Stimulated activated CD8-positive, alpha-beta memory T cell treated with anti-CD3 and anti-CD28 coated beads, Interleukin-4, amount 100 ng/mL, for 24 hours (primary cell): ENCODE measurements around the gene AUH.
A peak's percentile ranks its signal among the peaks of the same experiment; 100 is the strongest.
"Not testable (repeated sequence)": the region's sequence is repeated elsewhere in the genome, so short reads cannot be mapped to it uniquely, and the experiment has no call there.

Source experiments
- DNase-seq: peaks from one replicate; pipeline ENCODE4 v3.0.0-alpha.2; 2020; ENCODE audit warnings: low read depth

AUH gene

GRCh38 chr9:91207729-91208418 is 153.8 kb downstream of the AUH start:
- DNase-seq: no peak

GRCh38 chr9:91207397-91207728 is 154.4 kb downstream of the AUH start:
- no peak for DNase-seq

DNA sequence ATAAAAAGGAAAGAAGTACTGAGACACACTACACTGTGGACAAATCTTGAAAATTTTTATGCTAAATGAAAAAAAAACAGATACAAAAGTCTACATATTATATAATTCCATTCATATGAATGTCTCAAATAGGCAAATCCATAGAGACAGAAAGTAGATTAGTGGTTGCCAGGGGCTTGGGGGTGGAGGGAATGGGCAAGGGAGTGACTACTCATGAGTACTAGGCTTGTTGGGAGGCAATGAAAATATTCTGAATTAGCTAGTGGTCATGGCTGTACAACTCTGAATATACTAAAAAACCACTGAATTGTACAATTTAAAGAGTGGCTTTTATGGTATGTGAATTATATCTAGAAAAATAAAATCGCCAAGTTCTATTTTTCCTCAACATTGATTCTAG is 154.9 kb downstream of the AUH start:
- no peak for DNase-seq

GRCh38 chr9:91202736-91203283 is 158.9 kb downstream of the AUH start:
- DNase-seq: no peak

DNA sequence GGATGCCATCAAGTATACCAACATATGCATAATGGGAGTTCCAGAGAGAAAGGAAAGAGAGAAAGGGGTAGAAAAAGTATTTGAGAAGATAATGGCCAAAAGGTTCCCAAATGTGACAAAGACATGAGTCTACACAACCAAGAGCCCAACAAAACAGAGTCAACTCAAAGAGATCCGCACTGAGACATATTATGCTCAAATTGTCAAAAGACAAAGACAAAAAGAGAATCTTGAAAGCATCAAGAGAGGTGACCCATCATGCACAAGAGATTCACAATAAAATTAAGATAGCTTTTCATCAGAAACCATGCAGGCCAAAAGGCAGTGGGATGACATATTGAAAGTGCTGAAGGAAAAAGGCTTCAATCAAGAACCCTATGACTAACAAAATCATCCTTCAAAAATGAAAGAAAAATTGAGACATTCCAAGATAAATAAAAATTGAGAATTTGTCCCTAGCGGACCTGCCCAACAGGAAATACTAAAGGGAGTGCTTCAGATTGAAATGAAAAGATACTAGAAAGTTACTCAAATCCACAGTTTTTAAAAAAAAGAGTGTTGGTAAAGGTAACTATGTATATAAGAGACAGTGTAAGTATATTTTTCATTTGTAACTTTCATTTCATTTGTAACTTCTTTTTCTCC is 160.9 kb downstream of the AUH start:
- no peak for DNase-seq

- no peak for DNase-seq
These were observed 161.8 kb downstream of the AUH start for GRCh38 chr9:91199739-91200497.

DNA sequence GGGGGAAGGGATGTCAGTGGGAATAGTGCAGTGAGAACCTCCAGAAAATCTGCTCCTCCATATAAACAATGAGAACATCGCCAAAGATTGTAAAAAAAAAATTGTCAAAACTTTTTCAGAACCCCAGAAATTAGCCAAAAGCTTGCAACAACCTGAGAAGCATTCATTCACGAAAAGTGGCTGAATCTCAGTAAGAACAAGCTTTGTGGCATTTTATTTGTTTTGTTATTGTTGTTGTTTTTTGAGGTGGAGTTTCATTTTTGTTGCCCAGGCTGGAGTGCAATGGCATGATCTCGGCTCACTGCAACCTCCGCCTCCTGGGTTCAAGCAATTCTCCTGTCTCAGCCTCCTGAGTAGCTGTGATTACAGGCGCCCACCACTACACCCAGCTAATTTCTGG is 162.8 kb downstream of the AUH start:
- DNase-seq: not testable (repeated sequence)

- DNase-seq: no peak
These were observed 163.3 kb downstream of the AUH start for GRCh38 chr9:91198405-91198804.

DNA sequence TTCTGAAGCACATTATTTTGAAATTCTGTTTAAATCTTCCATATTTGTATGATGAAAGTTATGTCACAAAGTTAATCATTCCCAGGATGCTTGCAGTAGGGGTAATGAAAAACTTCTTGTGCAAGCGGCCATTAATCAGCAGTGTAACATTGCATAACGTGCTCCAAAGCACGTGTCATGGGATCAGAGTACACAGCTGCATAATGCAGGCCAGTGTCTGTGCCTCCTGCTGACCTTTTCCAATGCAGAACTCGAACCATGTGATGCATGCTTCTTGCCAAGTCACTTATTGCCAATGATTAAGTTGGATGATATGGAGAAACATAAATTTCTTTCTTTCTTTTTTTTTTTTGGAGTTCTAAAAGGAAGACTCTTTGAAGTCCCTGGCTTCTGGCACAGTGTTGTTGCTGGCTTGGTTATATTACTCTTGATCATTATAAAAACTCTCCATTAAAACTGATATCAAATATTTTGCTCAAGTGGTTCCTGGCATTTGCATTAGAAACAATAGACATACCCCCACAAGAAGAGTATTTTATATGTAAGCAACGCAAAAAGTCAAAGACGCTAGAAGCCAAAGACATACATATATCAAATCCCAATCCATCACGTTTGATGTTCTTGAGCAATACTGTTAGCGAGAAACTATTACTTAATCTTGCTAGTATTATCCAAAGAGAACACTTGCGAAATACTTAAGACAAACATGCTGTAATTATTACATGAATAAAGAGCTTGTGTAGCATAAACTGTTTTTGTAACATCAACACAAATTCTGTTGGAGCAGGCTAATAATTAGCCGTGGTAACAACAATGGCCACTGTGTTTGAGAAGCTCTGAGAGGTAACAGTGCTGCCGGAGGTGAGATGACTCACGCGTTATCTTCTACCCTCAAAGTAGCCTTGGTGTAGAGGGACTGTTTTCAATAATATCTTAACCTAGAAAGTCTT is 164.2 kb downstream of the AUH start:
- no peak for DNase-seq

DNA sequence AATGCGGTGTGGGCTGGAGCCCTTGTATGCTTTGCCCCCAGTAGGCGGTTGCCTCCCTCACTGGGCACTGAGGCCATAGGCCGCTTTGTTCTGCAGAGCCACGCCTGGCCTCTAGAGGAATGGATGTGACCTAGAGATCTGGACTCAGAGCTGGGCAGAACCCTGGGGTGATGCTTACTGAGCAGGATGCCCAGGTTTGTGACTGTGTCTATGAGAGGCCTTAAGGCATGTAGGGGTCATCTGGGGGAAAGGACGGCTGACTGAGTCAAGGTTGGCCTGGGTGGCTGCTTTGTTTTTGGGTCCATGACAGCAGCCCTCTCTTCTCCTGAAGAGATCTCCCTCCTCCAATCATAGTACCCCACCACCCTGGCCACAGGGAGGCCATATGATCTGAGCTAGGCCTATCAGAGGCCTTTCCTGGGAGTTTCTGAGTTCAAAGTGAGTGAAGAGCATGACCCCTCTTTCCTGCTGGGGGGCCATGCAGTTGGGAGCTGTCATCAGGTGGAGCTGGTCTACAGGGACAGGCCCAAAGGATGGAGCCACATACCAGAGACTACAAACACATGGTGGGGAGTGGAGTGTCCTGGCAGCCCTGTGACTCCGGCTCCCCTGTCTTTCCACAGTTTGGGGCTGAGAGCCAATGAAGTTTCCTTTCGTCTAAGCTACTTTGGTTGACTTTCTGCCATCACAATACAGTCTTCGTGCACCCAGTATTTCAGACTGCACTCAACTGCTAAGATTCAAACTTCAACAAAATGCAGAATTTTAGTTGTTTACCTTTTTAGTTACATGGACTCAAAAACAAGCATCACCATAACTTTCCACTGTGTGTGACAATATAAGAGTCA is 165.4 kb downstream of the AUH start:
- no peak for DNase-seq

GRCh38 chr9:91195372-91196012 is 166.2 kb downstream of the AUH start:
- DNase-seq: no peak

DNA sequence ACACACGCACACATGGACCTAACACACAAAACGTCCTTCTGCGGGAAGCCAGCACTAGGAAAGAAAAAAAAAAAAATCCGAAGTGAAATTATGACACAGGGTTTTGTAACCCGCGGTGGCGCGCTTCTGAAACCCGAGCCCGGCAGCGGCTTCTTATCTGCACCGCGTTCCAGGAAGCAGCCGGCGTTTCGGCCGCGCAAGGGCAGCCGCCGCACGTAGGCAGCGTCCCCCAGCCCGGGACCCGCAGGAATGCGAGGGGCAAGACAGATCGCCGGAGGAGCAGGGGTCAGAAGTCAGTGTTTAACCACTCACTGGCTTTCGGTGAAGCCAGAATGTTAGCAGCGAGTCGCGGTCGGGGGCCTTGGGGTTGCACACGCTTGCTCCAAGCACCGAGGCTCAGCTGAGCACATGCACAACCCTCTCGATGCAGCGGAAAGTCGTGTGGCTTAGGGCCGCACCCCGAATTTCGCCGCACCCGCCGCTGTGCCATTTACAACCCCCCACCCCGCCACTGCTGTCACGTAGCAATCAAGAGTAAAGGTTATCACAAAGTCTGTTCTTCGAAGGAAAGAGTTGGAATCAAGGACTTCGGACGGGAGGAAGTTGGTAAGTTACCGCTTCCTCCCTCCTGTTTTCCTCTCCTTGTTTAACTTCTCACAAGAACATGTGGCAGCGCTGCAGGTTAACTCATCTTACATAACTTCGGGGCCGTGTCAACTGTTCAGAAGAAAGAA is 167.9 kb downstream of the AUH start:
- peak; percentile 82 for DNase-seq

DNA sequence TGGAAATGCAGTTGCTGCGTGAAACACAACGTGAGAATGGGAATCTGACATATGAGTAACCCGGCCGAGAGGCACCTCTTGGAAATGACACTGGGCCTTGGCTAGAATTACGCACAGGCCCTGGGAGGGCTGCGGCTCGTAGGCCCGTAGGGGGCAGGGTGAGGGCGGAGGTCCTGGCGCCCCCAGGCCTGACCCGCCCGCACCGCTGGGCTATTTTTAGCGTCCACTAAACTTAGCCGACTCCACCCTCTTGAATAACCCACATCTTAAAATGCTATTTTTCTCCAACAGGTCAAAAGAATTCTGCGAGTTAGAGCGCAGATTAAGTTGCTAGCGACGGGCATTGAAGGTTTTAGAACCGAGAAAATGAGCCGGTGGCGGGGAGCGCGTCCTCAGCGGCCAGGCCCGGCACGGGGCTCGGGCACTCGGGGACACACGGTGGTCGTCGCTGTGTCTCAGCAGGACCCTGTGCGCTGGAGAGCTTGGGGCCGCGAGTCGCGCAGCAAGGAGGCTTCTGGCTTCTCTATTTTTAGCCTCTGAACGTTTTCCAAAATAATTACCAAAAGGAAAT is 168.5 kb downstream of the AUH start:
- DNase-seq: peak; percentile 70

- DNase-seq: no peak
These were observed 169.2 kb downstream of the AUH start for GRCh38 chr9:91192381-91193086.

- DNase-seq: no peak
These were observed 170.0 kb downstream of the AUH start for GRCh38 chr9:91191411-91192380.

GRCh38 chr9:91190062-91190461 is 171.7 kb downstream of the AUH start:
- DNase-seq: no peak
